Hematopoietic multipotent progenitor cell (in vitro differentiated cells): ENCODE measurements around the gene RIMKLA. TPM values are rescaled to one million over a fixed set of nuclear protein-coding genes. Genes with fewer than 3 reads are reported as not detected.
A peak's percentile ranks its signal among the peaks of the same experiment; 100 is the strongest.

ENCODE experiments used
- DNase-seq, 3 donors: peaks; one replicate each; pipeline ENCODE4 v3.0.0-alpha.2; 2011 to 2015; ENCODE audit warnings: low read depth in 2 of 3, low spot score in 2 of 3
- total RNA-seq: library from RNA; depleted of rRNA; stranded (reverse); fragments of >200 nt; gene quantifications from one replicate; pipeline ENCODE4 v1.2.3, GENCODE V29; 2012

The RIMKLA gene
- total RNA-seq, 1 donor: 0.27 TPM

- no peak for DNase-seq
Observed at GRCh38 chr1:42424201-42424600, 43.6 kb downstream of the RIMKLA start.

GRCh38 chr1:42427240-42427639, 46.6 kb downstream of the RIMKLA start:
- peak in 1 of 3 donors; percentile 17 for DNase-seq

- DNase-seq: no peak
Observed at GRCh38 chr1:42429603-42430002, 49.0 kb downstream of the RIMKLA start.

GRCh38 chr1:42430286-42431135, 49.9 kb downstream of the RIMKLA start:
- DNase-seq: no peak

GRCh38 chr1:42431514-42431913, 50.9 kb downstream of the RIMKLA start:
- no peak for DNase-seq

GRCh38 chr1:42432714-42433113, 52.1 kb downstream of the RIMKLA start:
- no peak for DNase-seq

GRCh38 chr1:42433369-42433768, 52.8 kb downstream of the RIMKLA start:
- DNase-seq: no peak

GRCh38 chr1:42434340-42434739, 53.7 kb downstream of the RIMKLA start:
- no peak for DNase-seq

- DNase-seq: no peak
Observed at GRCh38 chr1:42439940-42440339, 59.3 kb downstream of the RIMKLA start.

- DNase-seq: no peak
Observed at GRCh38 chr1:42442662-42443061, 62.1 kb downstream of the RIMKLA start.

- no peak for DNase-seq
Observed at GRCh38 chr1:42449256-42449655, 68.7 kb downstream of the RIMKLA start.

- no peak for DNase-seq
Observed at GRCh38 chr1:42450061-42450460, 69.5 kb downstream of the RIMKLA start.

- DNase-seq: no peak
Observed at GRCh38 chr1:42453386-42453785, 72.8 kb downstream of the RIMKLA start.

- DNase-seq: no peak
Observed at GRCh38 chr1:42454403-42454802, 73.8 kb downstream of the RIMKLA start.

- DNase-seq: peak; percentile 87 to 92 (median 92)
Observed at GRCh38 chr1:42456010-42456753, 75.6 kb downstream of the RIMKLA start, which contains the start of the genes PPCS and ZMYND12. TSS of gene PPCS (plus strand) at chr1:42456543. CDS start at chr1:42456566, 23 bp downstream. TSS of gene ZMYND12 (minus strand) at chr1:42456022. CDS start at chr1:42455997, 25 bp downstream.

GRCh38 chr1:42456754-42457089, 76.1 kb downstream of the RIMKLA start:
- peak in 2 of 3 donors; percentile 64 to 70 for DNase-seq

- no peak for DNase-seq
Observed at GRCh38 chr1:42461196-42461595, 80.6 kb downstream of the RIMKLA start.

- peak; percentile 93 to 99 (median 97) for DNase-seq
Observed at GRCh38 chr1:42462828-42463763, 82.5 kb downstream of the RIMKLA start, which contains the start of gene CCDC30. TSS of gene CCDC30 (plus strand) at chr1:42463286. CDS start at chr1:42480552, 17,266 bp downstream.

GRCh38 chr1:42463921-42464320, 83.3 kb downstream of the RIMKLA start:
- no peak for DNase-seq

- no peak for DNase-seq
Observed at GRCh38 chr1:42466030-42466429, 85.4 kb downstream of the RIMKLA start.

- no peak for DNase-seq
Observed at GRCh38 chr1:42469727-42470126, 89.1 kb downstream of the RIMKLA start.
